ENCODE measurements around the gene DAB2. TPM values are rescaled to one million over a fixed set of nuclear protein-coding genes. Genes with fewer than 3 reads are reported as not detected.
"Not testable (repeated sequence)": the region's sequence is repeated elsewhere in the genome, so short reads cannot be mapped to it uniquely, and the experiment has no call there.

DAB2 gene
- polyA plus RNA-seq, 12 donors: 81.9 to 151 (median 116) TPM; not detected in 1

DNA sequence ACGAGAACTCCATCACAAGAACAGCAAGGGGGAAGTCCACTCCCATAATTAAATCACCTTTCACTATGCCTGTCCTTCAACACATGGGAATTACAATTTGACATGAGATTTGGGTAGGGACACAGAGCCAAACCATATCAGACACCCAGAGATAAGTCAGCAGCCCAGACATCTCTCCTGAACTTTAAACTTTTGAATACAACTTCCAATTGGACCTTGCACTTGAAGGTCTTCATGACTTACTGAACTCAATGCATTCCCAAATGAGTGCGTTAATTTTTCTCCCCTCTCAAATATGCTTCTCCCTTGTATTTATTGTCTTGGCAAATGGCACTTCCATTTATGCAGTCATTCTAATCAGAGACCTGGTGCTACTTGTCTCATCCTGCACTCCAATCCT lies 72.6 kb downstream of the DAB2 start:
- no peak for DNase-seq

GRCh38 chr5:39349484-39349883 lies 75.3 kb downstream of the DAB2 start:
- no peak for DNase-seq

DNA sequence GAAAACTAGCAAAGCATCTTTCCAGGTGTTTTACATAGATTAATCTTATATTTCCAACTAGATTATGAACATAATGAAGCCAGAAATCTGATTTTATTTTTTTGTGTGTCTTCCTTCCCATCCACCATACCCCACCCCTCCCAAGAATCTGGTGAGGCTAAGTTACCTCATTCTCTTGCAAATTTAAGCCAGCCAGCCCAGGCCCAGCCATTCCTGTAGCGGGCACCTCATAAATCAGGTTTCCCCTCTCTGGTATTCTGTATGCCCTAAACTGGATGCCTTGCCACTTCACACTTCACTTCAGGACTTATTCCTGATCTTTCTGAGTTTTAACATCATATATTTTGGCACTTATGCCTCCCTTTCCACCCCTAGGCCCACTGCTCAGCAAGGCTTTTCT lies 82.3 kb downstream of the DAB2 start:
- DNase-seq: no peak

DNA sequence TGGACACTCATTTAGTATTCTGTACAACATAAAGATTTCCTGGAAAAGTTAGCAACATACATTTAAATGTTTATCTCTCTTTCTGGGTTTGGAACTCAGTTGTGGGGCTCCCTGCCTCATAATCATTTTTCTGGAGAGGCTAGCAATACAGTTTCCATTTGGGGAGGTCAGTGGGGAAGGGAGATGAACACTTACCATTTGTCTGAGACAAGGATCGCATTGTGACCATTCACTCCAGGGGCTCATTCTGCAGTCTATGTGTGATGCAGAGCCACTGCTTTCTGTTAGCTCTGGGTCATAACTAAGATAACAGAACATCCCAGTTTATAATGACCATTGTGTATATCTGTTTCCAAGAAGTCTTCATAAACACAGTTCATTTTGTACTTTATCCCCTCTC lies 82.9 kb downstream of the DAB2 start:
- peak; percentile 78 for DNase-seq

DNA sequence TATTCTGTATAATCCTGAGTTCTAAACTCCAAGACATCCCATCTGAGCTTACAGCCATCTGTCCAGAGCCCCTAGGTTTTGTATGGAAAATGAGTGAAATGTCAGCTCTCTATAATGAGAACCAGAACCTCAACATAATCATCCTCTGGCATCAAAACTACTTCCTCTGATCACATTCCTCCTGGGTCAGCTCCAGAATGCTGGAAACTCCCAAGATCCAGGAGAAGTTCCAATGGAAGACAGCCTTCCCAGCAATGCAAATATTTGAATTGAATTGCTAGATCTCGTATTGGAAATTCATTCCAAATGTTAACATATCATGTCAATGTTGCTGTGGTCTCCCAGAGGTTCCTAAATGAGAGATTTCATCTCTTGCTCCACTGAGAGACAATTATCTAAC lies 84.3 kb downstream of the DAB2 start:
- DNase-seq: peak; percentile 88

DNA sequence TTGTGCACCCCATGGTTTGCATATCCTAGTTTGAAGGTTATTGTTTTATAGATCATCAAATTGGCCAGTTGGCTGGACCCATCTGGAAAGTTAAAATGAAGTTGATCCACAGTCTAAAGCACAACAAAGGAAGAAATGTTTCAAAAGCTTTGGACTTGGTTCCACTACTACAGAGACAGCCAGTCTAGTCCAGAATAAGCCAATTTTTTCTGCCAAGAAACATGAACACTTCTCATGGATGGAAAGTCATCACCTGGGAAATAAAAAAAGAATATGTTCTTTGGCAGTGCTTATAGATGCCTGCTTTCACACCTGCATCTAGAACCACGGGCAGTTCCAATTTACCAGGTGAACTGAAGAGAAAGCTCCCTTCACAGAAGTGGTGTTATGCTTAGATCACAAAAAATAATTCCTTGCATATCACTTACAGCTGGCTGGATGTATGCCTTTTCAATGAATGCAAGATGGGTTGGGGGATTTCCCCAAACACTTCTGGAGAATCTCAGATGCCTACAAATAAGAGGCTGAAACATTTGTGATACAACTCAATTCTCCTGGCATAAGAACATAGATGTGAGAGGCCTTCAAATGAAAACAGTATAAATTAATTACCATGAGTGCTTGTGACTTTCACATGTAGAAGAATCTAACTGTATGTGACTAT lies 87.4 kb downstream of the DAB2 start:
- DNase-seq: peak; percentile 67

DNA sequence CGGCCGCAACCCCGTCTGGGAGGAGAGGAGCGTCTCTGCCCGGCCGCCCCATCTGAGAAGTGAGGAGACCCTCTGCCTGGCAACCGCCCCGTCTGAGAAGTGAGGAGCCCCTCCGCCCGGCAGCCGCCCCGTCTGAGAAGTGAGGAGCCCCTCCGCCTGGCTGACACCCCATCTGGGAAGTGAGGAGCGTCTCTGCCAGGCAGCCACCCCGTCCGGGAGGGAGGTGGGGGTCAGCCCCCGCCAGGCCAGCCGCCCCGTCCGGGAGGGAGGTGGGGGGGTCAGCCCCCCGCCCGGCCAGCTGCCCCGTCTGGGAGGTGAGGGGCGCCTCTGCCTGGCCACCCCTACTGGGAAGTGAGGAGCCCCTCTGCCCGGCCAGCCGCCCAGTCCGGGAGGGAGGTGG lies 90.5 kb downstream of the DAB2 start:
- DNase-seq: not testable (repeated sequence)

DNA sequence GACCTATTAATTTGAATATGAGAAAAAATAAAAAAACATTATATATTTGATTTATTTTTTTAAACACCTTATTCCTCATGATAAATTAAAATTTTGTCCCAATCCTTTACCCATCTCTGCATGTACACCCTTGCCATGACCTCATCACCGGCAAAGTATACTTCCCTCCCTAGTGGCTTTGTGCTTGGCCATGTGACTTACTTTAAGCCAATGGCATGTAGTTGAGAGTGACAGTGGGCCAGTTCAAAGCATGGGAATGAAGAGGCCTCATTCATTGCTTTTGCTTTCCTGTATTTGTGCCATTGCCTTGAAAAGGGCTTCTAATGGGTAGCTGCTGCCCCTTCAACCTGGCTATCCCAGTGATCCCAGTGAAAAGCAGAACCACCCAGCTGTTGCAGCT lies 91.7 kb downstream of the DAB2 start:
- DNase-seq: no peak

DNA sequence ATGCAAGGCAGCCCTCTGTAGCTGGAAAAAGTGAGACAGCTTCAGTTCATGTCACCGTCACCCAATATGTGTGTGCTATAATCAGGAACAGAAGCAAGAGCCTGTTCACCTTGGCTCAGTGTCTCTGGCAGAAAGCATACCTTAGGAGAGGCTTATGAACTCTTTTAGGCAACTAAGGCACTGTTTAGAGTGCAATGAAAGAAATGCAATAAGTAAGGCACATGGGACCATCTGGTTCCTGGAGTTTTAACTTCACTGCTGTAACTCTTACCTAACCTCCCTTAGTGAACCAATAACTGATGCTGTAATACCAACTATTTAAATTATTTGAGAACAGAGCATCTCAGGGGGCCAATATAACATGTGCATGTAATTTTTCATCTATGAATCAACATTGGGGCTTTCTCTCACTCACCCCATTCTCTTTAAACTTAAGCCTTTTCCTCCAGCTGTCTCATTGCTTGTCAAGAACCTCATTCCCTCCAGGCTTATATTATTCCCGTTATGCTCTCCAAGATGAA lies 92.9 kb downstream of the DAB2 start:
- DNase-seq: peak; percentile 86

DNA sequence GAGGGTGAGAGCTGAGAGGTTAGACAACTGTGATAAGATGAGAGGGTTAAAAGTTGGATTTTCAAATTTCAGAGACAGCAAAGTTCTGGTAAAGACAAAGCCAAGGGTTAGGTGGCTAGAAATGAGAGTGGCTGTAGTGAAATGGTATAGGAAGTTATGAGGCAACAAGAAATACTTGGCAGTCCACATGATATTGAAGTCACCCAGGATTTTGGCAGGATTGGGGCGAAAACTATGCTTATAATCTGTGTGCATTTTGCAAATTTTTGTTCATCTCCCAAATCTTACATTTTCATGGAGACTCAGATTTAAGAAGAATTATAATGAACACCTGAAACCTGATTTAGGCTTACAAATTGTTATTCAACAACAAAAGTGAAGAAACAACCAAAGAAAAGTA lies 96.0 kb downstream of the DAB2 start:
- no peak for DNase-seq

DNA sequence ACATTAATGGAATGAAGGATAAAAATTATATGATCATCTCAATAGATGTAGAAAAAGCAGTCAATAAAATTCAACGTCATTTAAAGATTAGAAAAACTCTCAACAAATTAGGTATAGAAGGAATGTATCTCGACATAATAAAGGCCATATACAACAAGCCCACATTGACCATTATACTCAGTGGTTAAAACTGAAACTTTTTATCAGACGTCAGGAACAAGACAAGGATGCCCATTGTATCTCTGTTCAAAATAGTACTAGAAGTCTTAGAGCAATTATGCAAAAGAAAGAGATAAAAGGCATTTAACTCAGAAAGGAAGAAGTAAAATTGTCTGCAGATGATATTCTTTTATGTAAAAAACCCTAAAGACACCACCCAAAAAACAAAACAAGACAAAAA lies 101.2 kb downstream of the DAB2 start:
- no peak for DNase-seq

Other genes starting within 250 kb of the DAB2 start
- gene FYB1, start 205.4 kb downstream of the DAB2 start, polyA plus RNA-seq (ENCODE audit: insufficient read length in 12 of 12): 10 to 100 TPM in 1 of 12 donors, 1 to 10 TPM in 10, not detected in 1; 1.6 to 10.5 (median 2.2) TPM
- under 1 TPM in 10 of 12 donors, not detected in 2; 0.22 to 0.81 (median 0.41) TPM for gene C9, start 60.5 kb downstream of the DAB2 start, polyA plus RNA-seq (ENCODE audit: insufficient read length in 12 of 12)

Data from muscle of arm (tissue), 12 donors.